HFF-Myc (cell line): ENCODE measurements around the gene HOXB6.

Experiments used
- DNase-seq: peaks from one replicate; pipeline ENCODE4 v3.0.0-alpha.2; 2011; ENCODE audit warnings: low read depth; ENCODE audit errors: extremely low read depth
- H3K4me3 ChIP-seq: replicated peaks from 2 replicates; pipeline ENCODE4 v1.5.1; 2011; ENCODE audit warnings: low read depth, mild to moderate bottlenecking, control low read depth, low read length
- CTCF ChIP-seq: IDR thresholded peaks from 2 replicates; pipeline ENCODE4 v1.5.1; 2012; ENCODE audit warnings: mild to moderate bottlenecking, low read depth, low read length, control low read depth; ENCODE audit errors: missing control alignments

HOXB6 gene

GRCh38 chr17:48633266-48633677 lies 28.5 kb upstream of the HOXB6 start:
- no peak for DNase-seq
- TF ChIP-seq CTCF = no peak
- H3K4me3 ChIP-seq = no peak overlapping the region

- H3K4me3 ChIP-seq = no peak overlapping the region
- TF ChIP-seq CTCF = no peak
- no peak for DNase-seq
These were observed 27.9 kb upstream of the HOXB6 start for GRCh38 chr17:48632579-48633265.

GRCh38 chr17:48631693-48632578 lies 27.1 kb upstream of the HOXB6 start:
- TF ChIP-seq CTCF = no peak
- no peak overlapping the region for H3K4me3 ChIP-seq
- no peak for DNase-seq

- H3K4me3 ChIP-seq = no peak overlapping the region
- no peak for DNase-seq
- no peak for TF ChIP-seq CTCF
These were observed 26.3 kb upstream of the HOXB6 start for GRCh38 chr17:48630925-48631692.

- H3K4me3 ChIP-seq = no peak overlapping the region
- no peak for TF ChIP-seq CTCF
- DNase-seq = no peak
These were observed 25.5 kb upstream of the HOXB6 start for GRCh38 chr17:48630009-48630924.

GRCh38 chr17:48629411-48629759 lies 24.6 kb upstream of the HOXB6 start:
- no peak for DNase-seq
- no peak overlapping the region for H3K4me3 ChIP-seq
- no peak for TF ChIP-seq CTCF
